NB4 (cell line): ENCODE results near the gene CNTLN.

Experiments used
- DNase-seq: peaks from one replicate; pipeline ENCODE4 v3.0.0; 2010; ENCODE audit warnings: low read depth
- H3K4me3 ChIP-seq: one replicate; pipeline ENCODE4 v1.5.1; 2011; ENCODE audit warnings: mild to moderate bottlenecking, low read depth, low read length, moderate library complexity
- CTCF ChIP-seq: IDR thresholded peaks from one replicate; pipeline ENCODE4 v1.5.1; 2012; ENCODE audit warnings: low read depth, low read length
- MAX ChIP-seq: IDR thresholded peaks from 2 replicates; pipeline ENCODE4 v1.6.1; 2011; ENCODE audit warnings: low read depth, low read length
- MYC ChIP-seq: IDR thresholded peaks from 2 replicates; pipeline ENCODE4 v1.6.1; 2011; ENCODE audit warnings: low read depth, low read length
- POLR2A ChIP-seq: IDR thresholded peaks from 2 replicates; pipeline ENCODE4 v1.6.1; 2011; ENCODE audit warnings: mild to moderate bottlenecking; ENCODE audit not compliant: insufficient read length; ENCODE audit errors: extremely low read depth

The CNTLN gene

GRCh38 chr9:17134396-17135294 lies at the start of gene CNTLN:
TSS of gene CNTLN (plus strand) at chr9:17135040. CDS start at chr9:17135066, 26 bp downstream.
- H3K4me3 ChIP-seq, result peak within 1 kb of the TSS; percentile 77

GRCh38 chr9:17088566-17088965 lies 46.3 kb upstream of the CNTLN start:
- TF ChIP-seq MAX, result no peak
- H3K4me3 ChIP-seq, result no peak overlapping the region
- DNase-seq, result no peak

More at GRCh38 chr9:17134396-17135294, at the start of gene CNTLN:
- peak; percentile 96 for TF ChIP-seq POLR2A
- peak; percentile 93 for TF ChIP-seq MYC
- TF ChIP-seq CTCF, result no peak
- TF ChIP-seq MAX, result peak; percentile 89
- peak; percentile 97 for DNase-seq

- no peak for DNase-seq
- TF ChIP-seq MAX (no peak), MYC (no peak), POLR2A (no peak), CTCF (no peak)
- no peak overlapping the region for H3K4me3 ChIP-seq
Measured at GRCh38 chr9:17090041-17090440, 44.8 kb upstream of the CNTLN start.

- no peak overlapping the region for H3K4me3 ChIP-seq
- TF ChIP-seq CTCF (peak; percentile 48), POLR2A (no peak)
- peak; percentile 67 for DNase-seq
Measured at GRCh38 chr9:17116400-17116837, 18.4 kb upstream of the CNTLN start.

- no peak for TF ChIP-seq MAX
- no peak for TF ChIP-seq MYC
- no peak for TF ChIP-seq CTCF
- no peak for TF ChIP-seq POLR2A
- no peak overlapping the region for H3K4me3 ChIP-seq
- DNase-seq, result no peak
Measured at GRCh38 chr9:17117372-17117771, 17.5 kb upstream of the CNTLN start.

GRCh38 chr9:17120203-17120602 lies 14.6 kb upstream of the CNTLN start:
- DNase-seq, result no peak
- H3K4me3 ChIP-seq, result no peak overlapping the region
- TF ChIP-seq MAX, result no peak
